IMR-90 (cell line): ENCODE measurements around the gene UBP1.

Experiments used
- BHLHE40 ChIP-seq: fragments of 150-350 bp; IDR thresholded peaks from 2 replicates; pipeline ENCODE4 v1.6.1; 2016; ENCODE audit warnings: mild to moderate bottlenecking, low read depth, low read length
- CHD1 ChIP-seq: IDR thresholded peaks from 2 replicates; pipeline ENCODE4 v1.6.1; 2012; ENCODE audit warnings: low read depth, low read length, improper control_type of control experiment
- CTCF ChIP-seq: conservative IDR thresholded peaks from 2 replicates; pipeline ENCODE4 v1.5.1; 2012; ENCODE audit warnings: mild to moderate bottlenecking, low read depth, low read length, improper control_type of control experiment
- ELK1 ChIP-seq: fragments of 150-350 bp; IDR thresholded peaks from 2 replicates; pipeline ENCODE4 v1.6.1; 2016; ENCODE audit warnings: low read depth, mild to moderate bottlenecking, low read length, moderate library complexity, borderline replicate concordance
- POLR2A ChIP-seq: IDR thresholded peaks from 2 replicates; pipeline ENCODE4 v1.6.1; 2012; ENCODE audit warnings: mild to moderate bottlenecking, low read depth, low read length

GRCh38 chr3:33430571-33430970, 9.6 kb downstream of the UBP1 start:
- TF ChIP-seq CTCF (no peak), ELK1 (no peak), BHLHE40 (no peak), POLR2A (no peak), CHD1 (no peak)
